SK-N-MC (cell line): ENCODE measurements around the gene N4BP3.

ENCODE experiments used
- EZH2 ChIP-seq: fragments of 200-600 bp; sonication (generic); IDR thresholded peaks from one replicate; pipeline ENCODE4 v1.6.1; 2017; ENCODE audit warnings: antibody characterized with exemption
- FOXP2 ChIP-seq: optimal IDR thresholded peaks from 2 replicates; pipeline ENCODE3; 2011; ENCODE audit warnings: mild to moderate bottlenecking, moderate library complexity; ENCODE audit not compliant: insufficient read depth; ENCODE audit errors: extremely low read length, control extremely low read depth
- POLR2AphosphoS5 ChIP-seq: IDR thresholded peaks from 2 replicates; pipeline ENCODE4 v1.6.1; 2012; ENCODE audit warnings: mild to moderate bottlenecking, low read depth, low read length, borderline replicate concordance

DNA sequence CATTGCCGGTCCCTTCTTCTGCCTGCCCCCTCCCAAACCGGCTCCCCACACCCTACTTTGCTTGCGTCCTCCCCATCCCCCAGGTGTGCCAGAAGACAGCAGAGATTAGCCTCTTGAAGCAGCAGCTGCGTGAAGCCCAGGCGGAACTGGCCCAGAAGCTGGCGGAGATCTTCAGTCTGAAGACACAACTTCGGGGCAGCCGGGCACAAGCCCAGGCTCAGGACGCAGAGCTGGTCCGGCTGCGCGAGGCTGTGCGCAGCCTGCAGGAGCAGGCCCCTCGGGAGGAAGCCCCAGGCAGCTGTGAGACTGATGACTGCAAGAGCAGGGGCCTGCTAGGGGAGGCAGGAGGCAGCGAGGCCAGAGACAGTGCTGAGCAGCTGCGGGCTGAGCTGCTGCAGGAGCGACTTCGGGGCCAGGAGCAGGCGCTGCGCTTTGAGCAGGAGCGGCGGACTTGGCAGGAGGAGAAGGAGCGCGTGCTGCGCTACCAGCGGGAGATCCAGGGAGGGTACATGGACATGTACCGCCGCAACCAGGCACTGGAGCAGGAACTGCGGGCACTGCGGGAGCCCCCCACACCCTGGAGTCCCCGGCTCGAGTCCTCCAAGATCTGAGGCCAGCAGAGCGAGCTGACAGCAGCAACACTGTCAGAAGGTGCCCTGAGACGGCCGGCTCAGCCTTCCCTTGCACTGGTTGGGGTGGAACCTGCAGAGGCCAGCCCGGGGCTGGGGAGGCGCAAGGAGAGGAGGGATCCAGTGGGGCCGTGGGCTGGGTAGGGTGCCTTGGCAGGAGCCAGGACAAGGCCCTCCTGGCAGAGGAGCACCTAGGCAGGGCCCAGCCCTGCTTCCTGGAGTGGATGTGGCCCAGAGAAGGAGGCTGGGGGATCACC, 8.3 kb downstream of the N4BP3 start:
- TF ChIP-seq EZH2 (no peak), POLR2AphosphoS5 (no peak), FOXP2 (no peak)
